Myocyte (in vitro differentiated cells): ENCODE results near the gene PRSS38. TPM values are rescaled to one million over a fixed set of nuclear protein-coding genes. Genes with fewer than 3 reads are reported as not detected.

Source experiments
- DNase-seq: peaks from one replicate; pipeline ENCODE4 v3.0.0-alpha.2; 2012; ENCODE audit warnings: low read depth
- total RNA-seq: library from RNA; depleted of rRNA; stranded (reverse); fragments of >200 nt; gene quantifications from 2 replicates; pipeline ENCODE4 v1.2.3, GENCODE V29; 2014

PRSS38 gene
- total RNA-seq, 1 donor from 2014 or later: not detected

- DNase-seq: no peak
Measured at GRCh38 chr1:227792216-227793078, 23.0 kb upstream of the PRSS38 start.

GRCh38 chr1:227793079-227793947, 22.2 kb upstream of the PRSS38 start:
- no peak for DNase-seq

GRCh38 chr1:227793948-227794816, 21.3 kb upstream of the PRSS38 start:
- DNase-seq: peak; percentile 78

DNA sequence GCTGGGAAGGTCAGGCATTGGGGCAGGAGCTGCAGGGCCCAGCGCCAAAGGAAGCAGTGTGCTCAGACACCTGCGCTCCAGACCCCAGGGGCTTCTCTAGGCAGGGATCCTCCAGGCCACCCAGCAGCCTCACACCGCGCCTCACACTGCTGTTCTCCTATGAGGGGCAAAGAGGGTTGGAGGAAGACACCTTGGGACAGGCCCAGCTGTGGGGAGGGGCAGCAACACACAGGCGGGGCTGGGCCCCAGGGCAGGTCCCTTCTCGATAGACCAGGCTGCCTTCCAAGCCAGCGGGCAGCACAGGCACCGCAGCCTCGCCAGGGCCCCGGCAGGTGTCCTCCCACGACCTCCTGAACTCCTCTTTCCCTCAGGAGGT, 20.7 kb upstream of the PRSS38 start:
- no peak for DNase-seq

GRCh38 chr1:227795732-227796131, 19.7 kb upstream of the PRSS38 start:
- DNase-seq: no peak

GRCh38 chr1:227796359-227796915, 19.0 kb upstream of the PRSS38 start:
- no peak for DNase-seq

DNA sequence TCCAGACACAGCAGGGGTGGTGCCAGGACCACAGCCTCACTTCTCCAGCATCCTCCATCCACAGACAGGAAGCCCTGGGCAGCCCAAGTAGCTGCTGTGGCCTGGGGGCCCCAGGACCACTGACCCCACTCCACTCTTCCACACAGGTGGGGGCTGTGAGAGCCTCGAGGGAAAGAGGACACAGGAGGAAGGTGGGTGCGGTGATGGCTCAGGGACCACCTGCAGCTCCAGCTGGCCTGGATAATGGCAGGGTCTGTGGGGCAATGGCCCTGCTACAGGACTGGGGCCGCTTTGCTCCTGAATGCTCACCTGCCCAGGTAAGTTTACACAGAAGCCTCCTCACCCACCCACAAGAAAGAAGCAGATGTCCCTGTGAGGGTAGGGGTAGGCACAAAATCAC, 18.3 kb upstream of the PRSS38 start:
- DNase-seq: no peak

DNA sequence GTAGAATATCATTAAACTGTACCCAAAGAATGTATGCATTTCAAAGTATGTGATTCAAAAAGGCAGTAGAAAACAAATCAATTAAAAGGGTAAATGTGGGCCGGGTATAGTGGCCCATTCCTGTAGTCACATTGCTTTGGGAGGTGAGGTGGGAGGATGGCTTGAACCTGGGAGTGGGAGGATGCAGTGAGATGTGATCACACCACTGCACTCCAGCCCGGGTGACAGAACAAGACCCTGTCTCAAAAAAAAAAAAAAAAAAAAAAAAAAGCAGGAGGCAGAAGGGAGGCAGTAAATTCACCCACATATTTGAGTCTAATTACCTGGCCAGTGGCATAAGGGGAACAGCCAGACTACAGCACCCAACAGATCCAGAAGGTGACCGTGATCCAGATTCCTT, 17.9 kb upstream of the PRSS38 start:
- no peak for DNase-seq

GRCh38 chr1:227798078-227798802, 17.2 kb upstream of the PRSS38 start:
- no peak for DNase-seq

DNA sequence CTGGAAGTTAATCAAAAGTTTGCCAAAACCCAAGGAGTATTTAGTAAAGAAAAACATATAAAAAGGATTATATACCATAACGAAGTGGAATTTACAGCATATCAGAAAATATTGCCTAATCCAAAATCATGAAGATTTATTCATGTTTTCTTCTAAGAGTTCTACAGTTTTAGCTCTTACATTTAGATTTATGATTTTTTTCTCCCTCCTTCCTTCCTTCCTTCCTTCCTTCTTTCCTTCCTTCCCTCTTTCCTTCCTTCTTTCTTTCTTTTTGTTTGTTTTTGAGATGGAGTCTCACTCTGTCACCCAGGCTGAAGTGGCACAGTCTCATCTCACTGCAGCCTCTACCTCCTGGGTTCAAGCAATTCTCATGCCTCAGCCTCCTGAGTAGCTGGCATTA, 15.7 kb upstream of the PRSS38 start:
- no peak for DNase-seq

DNA sequence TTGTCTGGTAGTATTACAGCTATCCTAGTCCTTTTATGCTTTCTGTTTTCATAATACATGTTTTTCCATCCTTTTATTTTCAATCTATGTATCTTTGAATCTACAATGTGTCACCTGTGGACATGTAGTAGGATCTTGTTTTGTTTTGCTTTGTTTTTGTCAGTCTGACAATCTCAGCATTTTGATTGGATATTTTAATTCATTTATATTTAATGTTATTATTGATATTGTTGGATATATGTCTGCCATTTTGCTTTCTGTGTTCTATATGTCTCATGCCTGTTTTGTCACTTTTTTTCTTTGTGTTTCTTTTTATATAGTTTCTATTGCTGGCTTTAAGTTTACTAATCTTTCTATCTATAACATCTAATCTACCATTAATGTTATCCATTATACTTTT, 11.5 kb upstream of the PRSS38 start:
- no peak for DNase-seq

GRCh38 chr1:227805606-227806197, 9.8 kb upstream of the PRSS38 start:
- peak; percentile 94 for DNase-seq

DNA sequence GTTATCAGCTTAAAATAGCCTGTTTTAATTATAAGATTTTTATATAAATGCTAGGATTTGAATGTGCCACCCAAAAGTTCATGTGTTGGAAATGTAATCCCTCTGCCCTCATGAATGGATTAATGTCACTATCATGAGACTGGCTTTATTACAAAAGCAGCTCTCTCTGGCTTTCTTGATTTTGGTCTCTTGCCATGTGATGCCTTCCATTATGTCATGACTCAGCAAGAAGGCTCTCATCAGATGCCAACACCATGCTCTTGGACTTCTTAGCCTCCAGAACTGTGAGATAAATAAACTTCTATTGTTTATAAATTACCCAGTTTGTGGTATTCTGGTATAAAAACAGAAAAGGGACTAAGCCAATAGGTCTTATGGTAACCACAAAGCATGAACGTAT, 6.9 kb upstream of the PRSS38 start:
- DNase-seq: peak; percentile 48

- no peak for DNase-seq
Measured at GRCh38 chr1:227809026-227809425, 6.4 kb upstream of the PRSS38 start.

DNA sequence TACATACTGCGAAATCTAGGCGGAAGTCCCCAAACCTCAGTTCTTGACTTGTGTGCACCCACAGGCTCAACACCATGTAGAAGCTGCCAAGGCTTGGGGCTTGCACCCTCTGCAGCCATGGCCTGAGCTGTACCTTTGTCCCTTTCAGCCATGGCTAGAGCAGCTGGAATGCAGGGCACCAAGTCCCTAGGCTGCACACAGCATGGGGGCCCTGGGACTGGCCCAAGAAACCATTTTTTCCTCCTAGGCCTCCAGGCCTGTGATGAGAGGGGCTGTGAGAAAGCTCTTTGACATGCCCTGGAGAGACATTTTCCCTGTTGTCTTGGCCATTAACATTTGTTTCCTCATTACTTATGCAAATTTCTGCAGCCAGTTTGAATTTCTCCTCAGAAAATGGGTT, 1.5 kb upstream of the PRSS38 start:
- no peak for DNase-seq

- DNase-seq: no peak
Measured at GRCh38 chr1:227816750-227817446, 1.4 kb downstream of the PRSS38 start.

- no peak for DNase-seq
Measured at GRCh38 chr1:227823537-227823936, 8.1 kb downstream of the PRSS38 start.

DNA sequence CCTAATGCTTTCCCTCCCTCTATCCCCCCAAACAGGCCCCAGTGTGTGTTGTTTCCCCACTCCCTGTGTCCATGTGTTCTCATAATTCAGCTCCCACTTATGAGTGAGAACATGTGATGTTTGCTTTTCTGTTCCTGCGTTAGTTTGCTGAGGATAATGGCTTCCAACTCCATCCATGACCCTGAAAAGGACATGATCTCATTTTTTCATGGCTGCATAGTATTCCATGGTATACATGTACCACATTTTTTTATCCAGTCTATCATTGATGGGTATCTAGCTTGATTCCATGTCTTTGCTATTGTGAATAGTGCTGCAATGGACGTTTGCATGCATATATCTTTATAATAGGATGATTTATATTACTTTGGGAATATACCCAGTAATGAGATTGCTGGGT, 8.7 kb downstream of the PRSS38 start:
- DNase-seq: no peak

DNA sequence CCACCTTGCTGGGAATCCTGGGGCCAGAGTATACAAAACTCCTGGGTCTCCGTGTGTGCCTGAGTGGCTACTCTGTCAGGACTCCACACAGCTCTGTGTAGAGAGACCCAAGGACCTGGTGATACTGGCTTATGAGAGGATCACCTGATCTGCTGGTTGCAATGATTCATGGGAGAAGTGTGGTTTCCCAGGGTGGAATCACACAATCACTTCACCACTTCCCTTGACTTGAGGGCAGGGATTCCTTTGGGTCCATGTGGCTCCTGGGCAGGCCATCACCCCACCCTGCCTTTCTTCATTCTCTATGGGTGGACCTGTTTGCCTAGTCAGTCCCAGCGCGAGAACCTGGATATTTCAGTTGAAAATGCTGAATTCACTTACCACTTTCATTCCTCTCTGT, 13.3 kb downstream of the PRSS38 start:
- no peak for DNase-seq
